Measurements from ENCODE around the gene CDIP1. TPM values are rescaled to one million over a fixed set of nuclear protein-coding genes. Genes with fewer than 3 reads are reported as not detected.

The CDIP1 gene
- total RNA-seq, 1 experiment from 2014 or later = 49.7 TPM

DNA sequence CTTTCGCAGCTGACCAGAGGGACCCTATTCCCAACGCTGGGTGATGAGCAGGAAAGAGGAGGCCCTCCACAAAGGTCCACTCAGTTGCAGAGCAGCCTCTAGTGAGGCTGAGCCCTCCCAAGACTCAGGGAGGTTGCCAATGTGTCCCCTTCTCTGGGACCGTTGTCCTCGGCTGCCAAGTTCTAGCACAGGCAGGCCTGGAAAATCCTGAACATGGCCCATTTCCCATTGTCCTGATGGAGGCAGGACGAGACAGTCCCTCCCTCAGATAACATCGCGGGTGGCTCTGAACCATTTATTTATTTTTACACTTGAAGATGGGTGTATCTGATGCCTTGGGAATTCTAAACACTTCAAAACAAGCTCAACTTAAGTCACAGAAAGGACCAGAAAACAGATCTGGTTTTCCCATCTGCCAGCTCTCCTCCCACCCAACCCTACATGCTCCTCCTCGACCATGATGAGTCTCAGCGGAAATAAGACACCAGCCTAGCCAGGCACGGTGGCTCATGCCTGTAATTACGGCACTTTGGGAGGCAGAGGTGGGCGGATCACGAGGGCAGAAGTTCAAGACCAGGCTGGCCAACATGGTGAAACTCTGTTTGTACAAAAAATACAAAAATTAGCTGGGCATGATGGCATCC lies 12.8 kb downstream of the CDIP1 start:
- H3K27ac ChIP-seq (ENCODE audit: insufficient read length, low read depth, low read length) = no peak overlapping the region
- H3K27ac Mint-ChIP-seq = no peak overlapping the region
- H3K4me3 Mint-ChIP-seq = no peak overlapping the region; a peak in 1 of 5 replicates
- no peak overlapping the region for H2BK15ac ChIP-seq (ENCODE audit: low read depth, low read length)
- no peaks in the 10 kb centered on the region for H3K9me3 Mint-ChIP-seq
- H2BK5ac ChIP-seq (ENCODE audit: insufficient read length, low read length) = no peak overlapping the region
- no peaks in the 10 kb centered on the region for H4K20me1 ChIP-seq (ENCODE audit: control insufficient read depth, insufficient read depth, insufficient read length)
- H3K9ac ChIP-seq (ENCODE audit: extremely low read depth, insufficient read length, low read length) = no peak overlapping the region
- H3K27me3 Mint-ChIP-seq (ENCODE audit: low read depth) = no peaks in the 10 kb centered on the region
- H3K4me2 ChIP-seq (ENCODE audit: insufficient read depth, insufficient read length, low read length) = no peak overlapping the region
- H3K18ac ChIP-seq (ENCODE audit: insufficient read length, low read depth, low read length) = no peak overlapping the region
- H3K4me1 ChIP-seq (ENCODE audit: insufficient read depth, low read length) = peaks cover 7% of the 10 kb centered on the region; the same call in 1 of the 2 replicates
- no peak for DNase-seq
- H3K4me1 Mint-ChIP-seq = peaks cover 45 to 61% of the 10 kb centered on the region in 2 experiments
- H4K91ac ChIP-seq (ENCODE audit: insufficient read length, low read depth, low read length) = no peak overlapping the region
- no peak overlapping the region for H2BK120ac ChIP-seq (ENCODE audit: low read depth, low read length, poor library complexity, severe bottlenecking)
- no peak overlapping the region for H2AFZ ChIP-seq (ENCODE audit: low read length)
- no peak overlapping the region for H3K23ac ChIP-seq (ENCODE audit: insufficient read length, low read depth, low read length)
- WGBS (ENCODE audit: extremely low coverage, insufficient read length, low lambda C conversion rate) = no CpG with 5 or more reads among the region's 13 CpGs
- TF ChIP-seq, protein P1, sequence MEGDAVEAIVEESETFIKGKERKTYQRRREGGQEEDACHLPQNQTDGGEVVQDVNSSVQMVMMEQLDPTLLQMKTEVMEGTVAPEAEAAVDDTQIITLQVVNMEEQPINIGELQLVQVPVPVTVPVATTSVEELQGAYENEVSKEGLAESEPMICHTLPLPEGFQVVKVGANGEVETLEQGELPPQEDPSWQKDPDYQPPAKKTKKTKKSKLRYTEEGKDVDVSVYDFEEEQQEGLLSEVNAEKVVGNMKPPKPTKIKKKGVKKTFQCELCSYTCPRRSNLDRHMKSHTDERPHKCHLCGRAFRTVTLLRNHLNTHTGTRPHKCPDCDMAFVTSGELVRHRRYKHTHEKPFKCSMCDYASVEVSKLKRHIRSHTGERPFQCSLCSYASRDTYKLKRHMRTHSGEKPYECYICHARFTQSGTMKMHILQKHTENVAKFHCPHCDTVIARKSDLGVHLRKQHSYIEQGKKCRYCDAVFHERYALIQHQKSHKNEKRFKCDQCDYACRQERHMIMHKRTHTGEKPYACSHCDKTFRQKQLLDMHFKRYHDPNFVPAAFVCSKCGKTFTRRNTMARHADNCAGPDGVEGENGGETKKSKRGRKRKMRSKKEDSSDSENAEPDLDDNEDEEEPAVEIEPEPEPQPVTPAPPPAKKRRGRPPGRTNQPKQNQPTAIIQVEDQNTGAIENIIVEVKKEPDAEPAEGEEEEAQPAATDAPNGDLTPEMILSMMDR (conservative IDR thresholded peaks at IDR 0.05) = no peak
- no peak overlapping the region for H2AK5ac ChIP-seq (ENCODE audit: insufficient read length, low read length)
- H3K4ac ChIP-seq (ENCODE audit: low read depth, low read length) = no peak overlapping the region
- H3K23me2 ChIP-seq (ENCODE audit: insufficient read length, low read depth, low read length, poor library complexity, severe bottlenecking) = no peaks in the 10 kb centered on the region
- H4K5ac ChIP-seq (ENCODE audit: insufficient read length, low read depth, low read length) = no peak overlapping the region
- no peak overlapping the region for H4K8ac ChIP-seq (replicated peaks; ENCODE audit: insufficient read length, low read depth, low read length)
- no peak overlapping the region for H2BK20ac ChIP-seq (ENCODE audit: low read depth, low read length, poor library complexity, severe bottlenecking)
- H3K9me3 ChIP-seq (ENCODE audit: control insufficient read depth, low read depth, low read length) = no peaks in the 10 kb centered on the region
- H2BK12ac ChIP-seq (ENCODE audit: insufficient read length, low read depth, low read length) = no peak overlapping the region
- H3K27me3 ChIP-seq (ENCODE audit: insufficient read depth, low read length) = no peaks in the 10 kb centered on the region
- no peak overlapping the region for H3T11ph ChIP-seq (ENCODE audit: low read length)
- H3K14ac ChIP-seq (ENCODE audit: insufficient read depth, low read length) = no peak overlapping the region
- H3K79me1 ChIP-seq (ENCODE audit: insufficient read depth, low read depth, low read length, poor library complexity, severe bottlenecking) = no peaks in the 10 kb centered on the region
- H3K56ac ChIP-seq (ENCODE audit: insufficient read length, low read depth, low read length) = no peak overlapping the region
- H3K36me3 Mint-ChIP-seq (ENCODE audit: insufficient read depth in 1 of 3, low read depth in 3 of 3) = peaks cover 0 to 7% (median 0%) of the 10 kb centered on the region in 3 experiments; a peak in 2 of 7 replicates
- 0 out of 2 replicates have a peak, but pooled peaks cover 2% of the 10 kb centered on the region for H3K79me2 ChIP-seq (ENCODE audit: insufficient read depth, low read length)
